K562 (cell line): ENCODE results near the gene IFT22. TPM values are rescaled to one million over a fixed set of nuclear protein-coding genes. Genes with fewer than 3 reads are reported as not detected.

Source experiments
- ATAC-seq: fragments of 200-7000 bp; cut with Tn5 transposase; 3 replicates; pipeline ENCODE4 v1.9.1; 2020; ENCODE audit warnings: moderate library complexity
- BruUV-seq: library from RNA; stranded (reverse); fragments of 400-500 nt; replicated peaks from 2 replicates; lab custom pipeline; 2021; lab: Mats Ljungman, UMichigan
- CTCF ChIA-PET: fragments of 300-600 bp; formaldehyde crosslinking; extraction: SDS; loops from one replicate; lab custom pipeline; 2021; ENCODE audit warnings: low intra/inter-chr PET ratio; lab: Yijun Ruan, JAX
- POLR2A ChIA-PET: fragments of 300-600, 350-650 bp; sonication (Branson Sonifier 250); formaldehyde crosslinking; extraction: SDS; loops from one replicate; lab custom pipeline; 2021; ENCODE audit warnings: antibody characterized with exemption, inconsistent platforms; lab: Yijun Ruan, JAX
- DNase-seq, 4 experiments: peaks; one replicate each; pipeline versions ENCODE4 v3.0.0 to v3.0.0-alpha.2; 2011 to 2018; ENCODE audit warnings: low spot score in 3 of 4, mixed read lengths in 3 of 4; ENCODE audit errors: extremely low read depth in 1 of 4
- FAIRE-seq: peaks from 2 replicates; lab custom pipeline; 2011; peaks lifted over from hg19 to GRCh38; lab: Jason Lieb, UNC
- H2AFZ ChIP-seq: 2 replicates; pipeline ENCODE4 v1.6.0; 2011; ENCODE audit warnings: low read depth, low read length, control low read depth, inconsistent platforms
- H3K27ac ChIP-seq: fragments of 200-600 bp; 3 replicates; pipeline ENCODE4 v1.8.0; 2011; ENCODE audit warnings: low read depth, mild to moderate bottlenecking, control low read depth, inconsistent platforms, low read length, moderate library complexity, mixed read lengths; ENCODE audit errors: extremely low read depth
- H3K27me3 ChIP-seq, 2 experiments: fragments of 300-600 bp in 1 of 2; 2 replicates in 1 of 2; 3 replicates in 1 of 2; pipeline versions ENCODE4 v1.6.0 to v1.8.0; 2011; ENCODE audit warnings: inconsistent platforms in 2 of 2, low read length in 2 of 2, mild to moderate bottlenecking in 1 of 2, mixed read lengths in 1 of 2, moderate library complexity in 1 of 2; ENCODE audit not compliant: control insufficient read depth in 2 of 2, insufficient read depth in 2 of 2
- H3K36me3 ChIP-seq: fragments of 300-600 bp; 3 replicates; pipeline ENCODE4 v1.8.0; 2011; ENCODE audit warnings: mild to moderate bottlenecking, low read length, inconsistent platforms; ENCODE audit not compliant: control insufficient read depth, insufficient read depth
- H3K4me1 ChIP-seq, 2 experiments: fragments of 200-600 bp in 1 of 2; replicated peaks in 1 of 2; 2 replicates in 1 of 2; 3 replicates in 1 of 2; pipeline versions ENCODE4 v1.5.1 to v1.8.0; 2011; ENCODE audit warnings: inconsistent platforms in 2 of 2, low read length in 2 of 2, mild to moderate bottlenecking in 1 of 2, mixed read lengths in 1 of 2, moderate library complexity in 1 of 2; ENCODE audit not compliant: control insufficient read depth in 2 of 2, insufficient read depth in 2 of 2
- H3K4me2 ChIP-seq: 2 replicates; pipeline ENCODE4 v1.6.1; 2011; ENCODE audit warnings: low read length, control low read depth, inconsistent platforms, mixed read lengths; ENCODE audit not compliant: insufficient read depth
- H3K4me3 ChIP-seq: fragments of 200-600 bp; sonication (generic), shearing (Covaris generic); 2 replicates; pipeline ENCODE4 v1.5.1; 2016; ENCODE audit warnings: control low read depth, inconsistent platforms
- H3K79me2 ChIP-seq: fragments of 200-600 bp; 3 replicates; pipeline ENCODE4 v1.8.0; 2011; ENCODE audit warnings: low read length, inconsistent platforms; ENCODE audit not compliant: control insufficient read depth, insufficient read depth
- H3K9ac ChIP-seq, 2 experiments: 2 replicates each; pipeline versions ENCODE4 v1.6.0 to v1.6.1; 2011; ENCODE audit warnings: low read depth in 2 of 2, low read length in 2 of 2, control low read depth in 1 of 2, inconsistent platforms in 1 of 2, mild to moderate bottlenecking in 1 of 2, mixed read lengths in 1 of 2; ENCODE audit not compliant: insufficient read depth in 1 of 2
- H3K9me1 ChIP-seq: one replicate; pipeline ENCODE4 v1.6.0; 2011; ENCODE audit warnings: inconsistent platforms, mild to moderate bottlenecking, low read length, moderate library complexity; ENCODE audit not compliant: control insufficient read depth, insufficient read depth
- H3K9me3 ChIP-seq: replicated peaks from 2 replicates; pipeline ENCODE4 v1.5.1; 2011; ENCODE audit warnings: low read depth, low read length, inconsistent platforms; ENCODE audit not compliant: control insufficient read depth, insufficient read depth
- H4K20me1 ChIP-seq: replicated peaks from 2 replicates; pipeline ENCODE4 v1.6.1; 2011; ENCODE audit warnings: low read length, inconsistent platforms, mixed read lengths; ENCODE audit not compliant: control insufficient read depth, insufficient read depth
- ATF7 ChIP-seq: fragments of 450-650 bp; IDR thresholded peaks from 2 replicates; pipeline ENCODE4 v1.7.1; 2014; ENCODE audit warnings: mild to moderate bottlenecking, moderate library complexity
- BACH1 ChIP-seq: fragments of 200-800 bp; sonication (Bioruptor generic); IDR thresholded peaks from 2 replicates; pipeline ENCODE4 v1.6.1; 2016; ENCODE audit warnings: missing genetic modification characterization, missing compliant biosample characterization
- BDP1 ChIP-seq: IDR thresholded peaks from 3 replicates; pipeline ENCODE4 v1.6.1; 2011; ENCODE audit not compliant: insufficient read length, insufficient read depth
- EWSR1 ChIP-seq: fragments of 450-650 bp; IDR thresholded peaks from 2 replicates; pipeline ENCODE4 v1.6.1; 2018; ENCODE audit warnings: borderline replicate concordance, mild to moderate bottlenecking, low read depth, moderate library complexity; ENCODE audit not compliant: partially characterized antibody
- GTF2A2 ChIP-seq: IDR thresholded peaks from 2 replicates; pipeline ENCODE4 v1.6.1; 2016; ENCODE audit warnings: mild to moderate bottlenecking, missing genetic modification characterization, missing compliant biosample characterization
- ILK ChIP-seq: fragments of 450-650 bp; IDR thresholded peaks from 2 replicates; pipeline ENCODE4 v1.6.1; 2016; ENCODE audit warnings: missing genetic modification characterization, low read depth, mild to moderate bottlenecking, missing compliant biosample characterization, moderate library complexity, borderline replicate concordance
- IRF9 ChIP-seq: fragments of 450-650 bp; IDR thresholded peaks from 2 replicates; pipeline ENCODE4 v1.6.1; 2016; ENCODE audit warnings: missing biosample characterization, missing genetic modification characterization
- NFE2 ChIP-seq: IDR thresholded peaks from 2 replicates; pipeline ENCODE4 v1.6.1; 2014; ENCODE audit warnings: antibody characterized with exemption, low read depth
- NKRF ChIP-seq: fragments of 450-650 bp; IDR thresholded peaks from 2 replicates; pipeline ENCODE4 v1.6.1; 2016; ENCODE audit warnings: borderline replicate concordance
- NR1H2 ChIP-seq: sonication (generic); formaldehyde crosslinking; IDR thresholded peaks from 2 replicates; pipeline ENCODE4 v1.4.0; 2020; ENCODE audit warnings: mild to moderate bottlenecking, missing genetic modification reagents
- U2AF2 ChIP-seq: fragments of 200-400 bp; formaldehyde crosslinking; optimal IDR thresholded peaks from 2 replicates; pipeline ENCODE3; 2017; ENCODE audit warnings: low read depth, mild to moderate bottlenecking, low read length
- ZFP1 ChIP-seq: fragments of 450-650 bp; formaldehyde crosslinking; IDR thresholded peaks from 2 replicates; pipeline ENCODE4 v1.4.0; 2020; ENCODE audit warnings: mild to moderate bottlenecking, mixed read lengths
- WGBS: fragments of 100-300 bp; shearing (Covaris generic); methylation state at CpG from one replicate; pipeline ENCODE4 v1.1.6; 2016; ENCODE audit warnings: low coverage, mixed read lengths; ENCODE audit not compliant: insufficient coverage; ENCODE audit errors: missing lambda C conversion rate; 5-methylcytosine and 5-hydroxymethylcytosine counted together
- in situ Hi-C: fragments of 300-500 bp; cut with MboI; formaldehyde crosslinking; loops from 4 replicates; pipeline ENCODE4 v1.15.0; 2018; ENCODE audit warnings: inconsistent platforms, mixed read lengths
- intact Hi-C: fragments of 100-400 bp; cut with micrococcal nuclease; formaldehyde crosslinking; loops from 2 replicates; pipeline ENCODE4 v1.14.2; 2022
- polyA plus RNA-seq, 8 experiments: library from polyadenylated mRNA; depleted of rRNA in 4 of 8; stranded (reverse) in 5 of 8; unstranded in 3 of 8; fragments of >200 nt; fragmentation: Nextera tagmentation in 2 of 8; fragmentation: Illumina TruSeq in 1 of 8; extraction: Ambion mirVana in 2 of 8; extraction: Trizol in 1 of 8; gene quantifications; 2 replicates each; pipeline versions ENCODE4 v1.2.1 to v1.2.3, GENCODE V29; 2011 to 2014; ENCODE audit warnings: inconsistent platforms in 1 of 8, missing spikeins in 1 of 8
- total RNA-seq, 7 experiments: library from RNA; depleted of rRNA in 6 of 7; stranded (reverse); fragments of >200 nt in 6 of 7; fragmentation: Illumina TruSeq in 2 of 7; extraction: Trizol in 2 of 7; gene quantifications; 2 replicates each; pipeline versions ENCODE4 v1.2.1 to v1.2.3, GENCODE V29; 2011 to 2021; ENCODE audit warnings: low replicate concordance in 1 of 7
- TF ChIP-seq, protein P1 (sequence below): fragments of 450-650 bp; IDR thresholded peaks from 2 replicates; pipeline ENCODE4 v1.6.1; 2017; ENCODE audit warnings: antibody characterized with exemption
- TF ChIP-seq, protein P2 (sequence below): fragments of 450-650 bp; IDR thresholded peaks from 2 replicates; pipeline ENCODE4 v1.6.1; 2016; ENCODE audit warnings: antibody characterized with exemption

IFT22 gene
- total and polyA plus RNA-seq, 9 of the 15 experiments (the other 6 are each of a cell fraction or from before 2014, with no cell fraction given) = 6.3 to 18.2 (median 7.7) TPM

- TF ChIP-seq EWSR1 (no peak), NR1H2 (CRISPR knock-in tag) (no peak), BACH1 (tag) (no peak), ZFP1 (CRISPR knock-in tag) (no peak), ATF7 (no peak)
- TF ChIP-seq, protein P1, sequence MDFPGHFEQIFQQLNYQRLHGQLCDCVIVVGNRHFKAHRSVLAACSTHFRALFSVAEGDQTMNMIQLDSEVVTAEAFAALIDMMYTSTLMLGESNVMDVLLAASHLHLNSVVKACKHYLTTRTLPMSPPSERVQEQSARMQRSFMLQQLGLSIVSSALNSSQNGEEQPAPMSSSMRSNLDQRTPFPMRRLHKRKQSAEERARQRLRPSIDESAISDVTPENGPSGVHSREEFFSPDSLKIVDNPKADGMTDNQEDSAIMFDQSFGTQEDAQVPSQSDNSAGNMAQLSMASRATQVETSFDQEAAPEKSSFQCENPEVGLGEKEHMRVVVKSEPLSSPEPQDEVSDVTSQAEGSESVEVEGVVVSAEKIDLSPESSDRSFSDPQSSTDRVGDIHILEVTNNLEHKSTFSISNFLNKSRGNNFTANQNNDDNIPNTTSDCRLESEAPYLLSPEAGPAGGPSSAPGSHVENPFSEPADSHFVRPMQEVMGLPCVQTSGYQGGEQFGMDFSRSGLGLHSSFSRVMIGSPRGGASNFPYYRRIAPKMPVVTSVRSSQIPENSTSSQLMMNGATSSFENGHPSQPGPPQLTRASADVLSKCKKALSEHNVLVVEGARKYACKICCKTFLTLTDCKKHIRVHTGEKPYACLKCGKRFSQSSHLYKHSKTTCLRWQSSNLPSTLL = no peak
Observed at GRCh38 chr7:101303102-101303701, 18.4 kb downstream of the IFT22 start (continued).

DNA sequence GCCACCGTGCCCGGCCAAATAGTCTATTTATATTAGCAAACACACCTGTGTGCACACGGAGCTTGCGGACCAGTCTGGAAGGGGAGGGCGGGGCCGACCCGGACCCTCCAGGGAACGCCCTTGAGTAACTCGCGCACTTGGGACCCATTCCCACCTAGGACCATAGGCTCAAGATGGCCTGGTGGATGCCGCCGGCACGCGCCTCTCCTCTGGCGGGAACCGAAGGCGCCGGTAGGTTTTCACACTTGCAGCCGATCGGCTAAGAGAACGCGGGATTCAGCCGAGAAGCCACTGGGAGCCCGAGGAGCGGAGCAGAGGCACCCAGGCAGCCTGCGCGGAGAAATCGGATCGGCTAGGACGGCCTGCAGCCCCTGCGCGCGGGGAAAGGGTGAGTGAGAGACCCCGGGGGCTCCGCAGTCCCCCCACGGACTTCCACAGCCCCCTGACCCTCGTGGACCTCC lies 18.9 kb downstream of the IFT22 start:
- no peaks in the 10 kb centered on the region for H3K36me3 ChIP-seq
- H3K9me1 ChIP-seq = no peaks in the 10 kb centered on the region
- H3K4me3 ChIP-seq = no peak overlapping the region
- ChIA-PET POLR2A (no interaction called here), CTCF (no interaction called here)
- no peaks in the 10 kb centered on the region for H3K79me2 ChIP-seq
- no peak overlapping the region for H3K9ac ChIP-seq
- peaks cover 13% of the 10 kb centered on the region for H3K9me3 ChIP-seq
- H3K27me3 ChIP-seq = peaks cover 18 to 51% of the 10 kb centered on the region in 2 experiments; a peak in 4 of 5 replicates
- 48% methylated on average over 34 of the region's 37 CpGs for WGBS
- no peak for FAIRE-seq
- BruUV-seq = no TSS peak
- intact Hi-C loops (no loop called here), in situ Hi-C loops (no loop called here)
- H3K4me1 ChIP-seq = peaks cover 0 to 18% of the 10 kb centered on the region in 2 experiments; a peak in 2 of 5 replicates
- H2AFZ ChIP-seq = no peak overlapping the region
- no peak overlapping the region for H3K4me2 ChIP-seq
- no peak for ATAC-seq
- H3K27ac ChIP-seq = no peak overlapping the region
- DNase-seq = no peak
- H4K20me1 ChIP-seq = no peaks in the 10 kb centered on the region
- TF ChIP-seq IRF9 (tag) (no peak), BDP1 (no peak), GTF2A2 (tag) (no peak), U2AF2 (no peak), ILK (tag) (no peak), NFE2 (no peak), NKRF (no peak)
- TF ChIP-seq, protein P2, sequence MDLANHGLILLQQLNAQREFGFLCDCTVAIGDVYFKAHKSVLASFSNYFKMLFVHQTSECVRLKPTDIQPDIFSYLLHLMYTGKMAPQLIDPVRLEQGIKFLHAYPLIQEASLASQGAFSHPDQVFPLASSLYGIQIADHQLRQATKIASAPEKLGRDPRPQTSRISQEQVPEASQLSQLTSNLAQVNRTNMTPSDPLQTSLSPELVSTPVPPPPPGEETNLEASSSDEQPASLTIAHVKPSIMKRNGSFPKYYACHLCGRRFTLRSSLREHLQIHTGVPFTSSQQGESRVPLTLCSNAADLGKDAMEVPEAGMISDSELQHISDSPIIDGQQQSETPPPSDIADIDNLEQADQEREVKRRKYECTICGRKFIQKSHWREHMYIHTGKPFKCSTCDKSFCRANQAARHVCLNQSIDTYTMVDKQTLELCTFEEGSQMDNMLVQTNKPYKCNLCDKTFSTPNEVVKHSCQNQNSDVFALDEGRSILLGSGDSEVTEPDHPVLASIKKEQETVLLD = no peak
